22Rv1 (cell line): ENCODE data around the gene SNX17.

ENCODE experiments used
- H3K27ac ChIP-seq: fragments of 450-650 bp; 2 replicates; pipeline ENCODE4 v1.5.1; 2017
- ZFX ChIP-seq: fragments of 450-650 bp; IDR thresholded peaks from 2 replicates; pipeline ENCODE4 v1.6.1; 2017; ENCODE audit warnings: antibody characterized with exemption, borderline replicate concordance
- TF ChIP-seq, protein P1 (sequence below): fragments of 450-650 bp; IDR thresholded peaks from 2 replicates; pipeline ENCODE4 v1.5.1; 2017; ENCODE audit warnings: mild to moderate bottlenecking

Gene SNX17

DNA sequence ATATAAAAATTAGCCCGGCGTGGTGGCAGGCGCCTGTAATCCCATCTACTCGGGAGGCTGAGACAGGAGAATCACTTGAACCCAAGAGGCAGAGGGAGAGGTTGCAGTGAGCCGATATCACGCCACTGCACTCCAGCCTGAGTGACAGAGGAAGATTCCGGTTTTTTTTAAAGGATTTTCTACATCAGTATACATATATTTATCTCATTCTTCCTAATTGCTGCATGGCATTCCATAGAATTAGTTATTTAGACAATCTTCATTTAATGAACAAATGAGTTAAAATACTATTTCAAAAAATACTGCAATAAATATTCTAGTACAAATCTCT is 15.9 kb upstream of the SNX17 start:
- no peak for TF ChIP-seq ZFX
- TF ChIP-seq, protein P1, sequence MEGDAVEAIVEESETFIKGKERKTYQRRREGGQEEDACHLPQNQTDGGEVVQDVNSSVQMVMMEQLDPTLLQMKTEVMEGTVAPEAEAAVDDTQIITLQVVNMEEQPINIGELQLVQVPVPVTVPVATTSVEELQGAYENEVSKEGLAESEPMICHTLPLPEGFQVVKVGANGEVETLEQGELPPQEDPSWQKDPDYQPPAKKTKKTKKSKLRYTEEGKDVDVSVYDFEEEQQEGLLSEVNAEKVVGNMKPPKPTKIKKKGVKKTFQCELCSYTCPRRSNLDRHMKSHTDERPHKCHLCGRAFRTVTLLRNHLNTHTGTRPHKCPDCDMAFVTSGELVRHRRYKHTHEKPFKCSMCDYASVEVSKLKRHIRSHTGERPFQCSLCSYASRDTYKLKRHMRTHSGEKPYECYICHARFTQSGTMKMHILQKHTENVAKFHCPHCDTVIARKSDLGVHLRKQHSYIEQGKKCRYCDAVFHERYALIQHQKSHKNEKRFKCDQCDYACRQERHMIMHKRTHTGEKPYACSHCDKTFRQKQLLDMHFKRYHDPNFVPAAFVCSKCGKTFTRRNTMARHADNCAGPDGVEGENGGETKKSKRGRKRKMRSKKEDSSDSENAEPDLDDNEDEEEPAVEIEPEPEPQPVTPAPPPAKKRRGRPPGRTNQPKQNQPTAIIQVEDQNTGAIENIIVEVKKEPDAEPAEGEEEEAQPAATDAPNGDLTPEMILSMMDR: no peak
- no peak overlapping the region for H3K27ac ChIP-seq

GRCh38 chr2:27356056-27356381 is 14.4 kb upstream of the SNX17 start:
- no peak for TF ChIP-seq ZFX
- TF ChIP-seq, protein P1: no peak
- peak overlapping the region; percentile 98 for H3K27ac ChIP-seq

- peak within 1 kb of the TSS; percentile 98 for H3K27ac ChIP-seq
- TF ChIP-seq, protein P1: no peak
- no peak for TF ChIP-seq ZFX
Measured at GRCh38 chr2:27356382-27357181, 13.8 kb upstream of the SNX17 start, which contains the start of gene GTF3C2. GTF3C2 (minus strand) TSS chr2:27356764; CDS start chr2:27343554, 13,210 bp downstream.

DNA sequence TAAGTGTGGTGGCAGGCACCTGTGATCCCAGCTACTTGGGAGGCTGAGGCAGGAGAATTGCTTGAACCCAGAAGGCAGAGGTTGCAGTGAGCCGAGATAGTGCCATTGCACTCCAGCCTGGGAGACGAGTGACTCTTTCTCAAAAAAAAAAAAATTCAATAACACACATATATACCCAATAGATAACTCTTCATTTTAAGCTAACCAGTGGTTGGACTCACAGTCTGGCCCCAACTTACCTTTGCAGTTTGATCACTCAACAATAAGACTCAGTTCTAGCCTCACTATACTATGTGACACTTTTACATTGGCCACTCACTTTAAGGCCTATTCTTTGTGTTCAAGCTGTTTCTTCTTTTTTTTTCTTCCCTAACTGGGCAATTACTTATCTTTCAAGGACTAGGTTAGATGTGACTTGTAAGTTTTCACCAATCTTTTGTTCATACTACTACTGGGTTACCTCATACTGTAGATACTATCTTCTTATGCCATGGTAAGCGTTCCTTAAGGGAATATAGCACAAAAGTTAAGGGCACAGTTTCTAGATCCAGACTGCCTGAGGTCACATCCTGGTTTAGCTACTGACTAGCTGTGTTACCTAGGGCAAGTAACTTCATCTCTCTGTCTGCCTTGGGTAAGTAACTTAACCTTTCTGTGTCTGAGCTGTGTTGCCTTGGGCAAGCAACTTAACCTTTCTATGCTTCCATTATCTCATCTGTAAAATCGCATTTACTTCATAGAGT is 7.6 kb upstream of the SNX17 start:
- TF ChIP-seq ZFX: no peak
- TF ChIP-seq, protein P1: no peak
- peak overlapping the region; percentile 20; the same call in 1 of the 2 replicates for H3K27ac ChIP-seq

DNA sequence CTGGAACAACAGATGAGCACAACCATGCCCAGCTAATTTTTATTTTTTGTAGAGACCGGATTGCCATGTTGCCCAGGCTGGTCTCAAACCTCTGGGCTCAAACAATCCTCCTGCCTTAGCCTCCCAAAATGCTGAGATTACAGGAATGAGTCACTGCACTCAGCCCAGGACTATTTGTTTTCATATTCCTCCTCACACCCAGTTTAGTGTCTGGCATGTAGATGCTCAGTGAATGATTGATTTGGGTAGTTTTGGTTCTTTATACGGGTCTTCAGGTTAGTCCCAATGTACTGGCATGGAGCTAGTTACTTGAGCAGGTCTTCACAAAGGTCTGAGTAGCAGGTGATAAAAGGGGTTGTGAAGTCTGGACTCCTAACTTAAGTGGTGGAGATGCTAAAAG is 6.5 kb upstream of the SNX17 start:
- peak overlapping the region; percentile 20; the same call in 1 of the 2 replicates for H3K27ac ChIP-seq
- no peak for TF ChIP-seq ZFX
- TF ChIP-seq, protein P1: no peak

- TF ChIP-seq ZFX: no peak
- TF ChIP-seq, protein P1: no peak
- peak overlapping the region; percentile 80 for H3K27ac ChIP-seq
Measured at GRCh38 chr2:27369471-27370025, 868 bp upstream of the SNX17 start.
